ENCODE data around the gene RSAD1. TPM values are rescaled to one million over a fixed set of nuclear protein-coding genes. Genes with fewer than 3 reads are reported as not detected.

RSAD1 gene
- polyA plus RNA-seq, 1 of the 3 experiments (the other 2 are of a cell fraction) = 44.7 TPM

DNA sequence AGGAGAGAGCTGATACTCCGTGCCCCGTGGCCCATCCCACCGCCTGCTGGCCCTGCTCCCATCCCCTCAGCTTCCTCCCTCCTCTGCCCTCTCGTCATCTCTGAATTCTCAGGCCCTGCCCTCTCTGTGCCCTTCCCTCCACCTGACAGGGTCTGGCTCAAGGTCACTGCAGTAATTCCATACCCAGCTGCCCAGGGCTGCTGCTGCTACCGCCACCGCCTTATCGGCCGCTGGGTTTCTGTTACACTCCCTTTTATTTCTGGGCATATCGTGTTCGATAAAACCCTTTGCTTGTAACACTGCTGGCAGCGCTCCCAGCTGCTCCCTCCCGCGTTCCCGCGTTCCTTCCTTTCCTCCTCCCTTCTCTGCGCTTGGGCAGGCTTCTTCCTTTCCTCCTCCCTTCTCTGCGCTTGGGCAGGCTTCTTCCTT is 55.1 kb downstream of the RSAD1 start:
- Histone ChIP-seq H3K4me3 (ENCODE audit: low read depth in 2 of 2, low read length in 1 of 2) (peak overlapping the region in 1 of 2 experiments; percentile 8; a peak in 1 of 4 replicates), H3K9ac (no peak overlapping the region), H3K36me3 (replicated peaks in 1 of 2; ENCODE audit: control insufficient read depth in 1 of 2, insufficient read depth in 2 of 2, low read length in 1 of 2) (no peaks in the 10 kb centered on the region), H3K27me3 (ENCODE audit: insufficient read depth) (peaks cover 28% of the 10 kb centered on the region; the same call in 1 of the 2 replicates), H3K4me2 (peak overlapping the region; percentile 54; the same call in 1 of the 2 replicates), H3K9me2 (no peaks in the 10 kb centered on the region), H3F3A (replicated peaks; ENCODE audit: insufficient read depth) (no peaks in the 10 kb centered on the region), H3K79me2 (ENCODE audit: insufficient read depth) (no peaks in the 10 kb centered on the region), H3K4me1 (ENCODE audit: control insufficient read depth in 1 of 2, insufficient read depth in 2 of 2, low read depth in 1 of 2, low read length in 1 of 2) (peaks cover 7 to 30% of the 10 kb centered on the region in 2 experiments; a peak in 3 of 4 replicates), H4K20me1 (ENCODE audit: insufficient read depth) (no peaks in the 10 kb centered on the region), H3K9me3 (no peaks in the 10 kb centered on the region), H2AFZ (ENCODE audit: low read depth) (no peak overlapping the region), H3K27ac (ENCODE audit: low read depth in 2 of 2, low read length in 1 of 2) (no peak overlapping the region)
- WGBS (ENCODE audit: low lambda C conversion rate) = 15% methylated on average over 17 of the region's 17 CpGs
- ChIA-PET CTCF (interaction anchor here (0.6 to 5.5 kb wide), 13 partner anchors 10 to 309 kb away, joined by 3 to 27 read pairs (median 4); partner anchors contain the start of genes LRRC59 and SPATA20), POLR2A (interaction anchor here (0.7 to 2.3 kb wide), 2 partner anchors 8 to 90 kb away, joined by 5 to 14 read pairs; no protein-coding TSS in a partner anchor)
- TF ChIP-seq MEF2A (IDR thresholded peaks at IDR 0.05; ENCODE audit: borderline replicate concordance, low read depth) = no peak
- no peak for TF ChIP-seq POLR2AphosphoS5 (IDR thresholded peaks at IDR 0.05; ENCODE audit: low read depth, low read length)
- TF ChIP-seq, protein P1, sequence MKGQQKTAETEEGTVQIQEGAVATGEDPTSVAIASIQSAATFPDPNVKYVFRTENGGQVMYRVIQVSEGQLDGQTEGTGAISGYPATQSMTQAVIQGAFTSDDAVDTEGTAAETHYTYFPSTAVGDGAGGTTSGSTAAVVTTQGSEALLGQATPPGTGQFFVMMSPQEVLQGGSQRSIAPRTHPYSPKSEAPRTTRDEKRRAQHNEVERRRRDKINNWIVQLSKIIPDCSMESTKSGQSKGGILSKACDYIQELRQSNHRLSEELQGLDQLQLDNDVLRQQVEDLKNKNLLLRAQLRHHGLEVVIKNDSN (IDR thresholded peaks at IDR 0.05; ENCODE audit: borderline replicate concordance, low read depth) = no peak
- no peak for TF ChIP-seq TEAD4 (IDR thresholded peaks at IDR 0.05; ENCODE audit: borderline replicate concordance, insufficient read depth)
- peak; percentile 68 for TF ChIP-seq CHD2 (IDR thresholded peaks at IDR 0.05; ENCODE audit: low read length, partially characterized antibody)
- TF ChIP-seq FOXJ3 (CRISPR knock-in tag; IDR thresholded peaks at IDR 0.05) = no peak
- TF ChIP-seq RFX5 (IDR thresholded peaks at IDR 0.05; ENCODE audit: low read length) = no peak
- TF ChIP-seq JUND (IDR thresholded peaks at IDR 0.05) = no peak
- no peak for TF ChIP-seq EZH2phosphoT487 (IDR thresholded peaks at IDR 0.05; ENCODE audit: borderline replicate concordance, low read depth)
- no peak for TF ChIP-seq SIN3A (IDR thresholded peaks at IDR 0.05; ENCODE audit: borderline replicate concordance, low read depth, low read length)
- no peak for TF ChIP-seq MXI1 (IDR thresholded peaks at IDR 0.05; ENCODE audit: low read depth, low read length)
- TF ChIP-seq, protein P2, sequence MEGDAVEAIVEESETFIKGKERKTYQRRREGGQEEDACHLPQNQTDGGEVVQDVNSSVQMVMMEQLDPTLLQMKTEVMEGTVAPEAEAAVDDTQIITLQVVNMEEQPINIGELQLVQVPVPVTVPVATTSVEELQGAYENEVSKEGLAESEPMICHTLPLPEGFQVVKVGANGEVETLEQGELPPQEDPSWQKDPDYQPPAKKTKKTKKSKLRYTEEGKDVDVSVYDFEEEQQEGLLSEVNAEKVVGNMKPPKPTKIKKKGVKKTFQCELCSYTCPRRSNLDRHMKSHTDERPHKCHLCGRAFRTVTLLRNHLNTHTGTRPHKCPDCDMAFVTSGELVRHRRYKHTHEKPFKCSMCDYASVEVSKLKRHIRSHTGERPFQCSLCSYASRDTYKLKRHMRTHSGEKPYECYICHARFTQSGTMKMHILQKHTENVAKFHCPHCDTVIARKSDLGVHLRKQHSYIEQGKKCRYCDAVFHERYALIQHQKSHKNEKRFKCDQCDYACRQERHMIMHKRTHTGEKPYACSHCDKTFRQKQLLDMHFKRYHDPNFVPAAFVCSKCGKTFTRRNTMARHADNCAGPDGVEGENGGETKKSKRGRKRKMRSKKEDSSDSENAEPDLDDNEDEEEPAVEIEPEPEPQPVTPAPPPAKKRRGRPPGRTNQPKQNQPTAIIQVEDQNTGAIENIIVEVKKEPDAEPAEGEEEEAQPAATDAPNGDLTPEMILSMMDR (IDR thresholded peaks at IDR 0.05) = no peak
- TF ChIP-seq FOSL2 (IDR thresholded peaks at IDR 0.05; ENCODE audit: borderline replicate concordance, low read depth) = no peak
- no peak for TF ChIP-seq RAD21 (IDR thresholded peaks at IDR 0.05; ENCODE audit: low read length)
- TF ChIP-seq, protein P3, sequence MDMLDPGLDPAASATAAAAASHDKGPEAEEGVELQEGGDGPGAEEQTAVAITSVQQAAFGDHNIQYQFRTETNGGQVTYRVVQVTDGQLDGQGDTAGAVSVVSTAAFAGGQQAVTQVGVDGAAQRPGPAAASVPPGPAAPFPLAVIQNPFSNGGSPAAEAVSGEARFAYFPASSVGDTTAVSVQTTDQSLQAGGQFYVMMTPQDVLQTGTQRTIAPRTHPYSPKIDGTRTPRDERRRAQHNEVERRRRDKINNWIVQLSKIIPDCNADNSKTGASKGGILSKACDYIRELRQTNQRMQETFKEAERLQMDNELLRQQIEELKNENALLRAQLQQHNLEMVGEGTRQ (IDR thresholded peaks at IDR 0.05; ENCODE audit: borderline replicate concordance, low read depth, low read length) = no peak
- no peak for TF ChIP-seq SMC3 (IDR thresholded peaks at IDR 0.05; ENCODE audit: low read depth, low read length)
- no peak for TF ChIP-seq FOXM1 (IDR thresholded peaks at IDR 0.05; ENCODE audit: low read depth)
- TF ChIP-seq EP300 (IDR thresholded peaks at IDR 0.05; ENCODE audit: borderline replicate concordance in 1 of 2, low read depth in 1 of 2, low read length in 1 of 2) = peak in 1 of 2 experiments; percentile 32; a peak in 2 of 4 replicates
- no peak for TF ChIP-seq NRF1 (IDR thresholded peaks at IDR 0.05; ENCODE audit: low read depth, low read length)
- TF ChIP-seq ELF1 (IDR thresholded peaks at IDR 0.05) = no peak
- peak; percentile 73; the same call in 1 of the 2 replicates for TF ChIP-seq RCOR1 (IDR thresholded peaks at IDR 0.05; ENCODE audit: low read length)
- TF ChIP-seq GATA2 (CRISPR knock-in tag; IDR thresholded peaks at IDR 0.05) = peak; percentile 41; the same call in 1 of the 2 replicates
- TF ChIP-seq, protein P4, sequence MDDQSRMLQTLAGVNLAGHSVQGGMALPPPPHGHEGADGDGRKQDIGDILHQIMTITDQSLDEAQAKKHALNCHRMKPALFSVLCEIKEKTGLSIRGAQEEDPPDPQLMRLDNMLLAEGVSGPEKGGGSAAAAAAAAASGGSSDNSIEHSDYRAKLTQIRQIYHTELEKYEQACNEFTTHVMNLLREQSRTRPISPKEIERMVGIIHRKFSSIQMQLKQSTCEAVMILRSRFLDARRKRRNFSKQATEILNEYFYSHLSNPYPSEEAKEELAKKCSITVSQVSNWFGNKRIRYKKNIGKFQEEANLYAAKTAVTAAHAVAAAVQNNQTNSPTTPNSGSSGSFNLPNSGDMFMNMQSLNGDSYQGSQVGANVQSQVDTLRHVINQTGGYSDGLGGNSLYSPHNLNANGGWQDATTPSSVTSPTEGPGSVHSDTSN (IDR thresholded peaks at IDR 0.05) = no peak
- TF ChIP-seq, protein P5, sequence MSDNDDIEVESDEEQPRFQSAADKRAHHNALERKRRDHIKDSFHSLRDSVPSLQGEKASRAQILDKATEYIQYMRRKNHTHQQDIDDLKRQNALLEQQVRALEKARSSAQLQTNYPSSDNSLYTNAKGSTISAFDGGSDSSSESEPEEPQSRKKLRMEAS (IDR thresholded peaks at IDR 0.05; ENCODE audit: low read depth) = no peak
- TF ChIP-seq GABPA (IDR thresholded peaks at IDR 0.05; ENCODE audit: low read depth) = no peak
- TF ChIP-seq TCF12 (IDR thresholded peaks at IDR 0.05) = no peak
- no peak; the same call in 1 of the 2 replicates for TF ChIP-seq NFIC (IDR thresholded peaks at IDR 0.05; ENCODE audit: borderline replicate concordance)
- DNase-seq = peak; percentile 90

Data from SK-N-SH (cell line).